HepG2 (cell line): ENCODE data around the gene SLC2A10. TPM values are rescaled to one million over a fixed set of nuclear protein-coding genes. Genes with fewer than 3 reads are reported as not detected.

Experiments used
- ATF7 ChIP-seq, 2 experiments: fragments of 450-650 bp in 1 of 2; sonication (generic) in 1 of 2; formaldehyde crosslinking in 1 of 2; IDR thresholded peaks; 2 replicates each; pipeline versions ENCODE4 v1.4.0 to v1.6.1; 2016 to 2020; ENCODE audit warnings: antibody characterized with exemption in 1 of 2, mild to moderate bottlenecking in 1 of 2, missing genetic modification reagents in 1 of 2
- ESRRA ChIP-seq: sonication (generic); formaldehyde crosslinking; IDR thresholded peaks from 2 replicates; pipeline ENCODE4 v1.5.1; 2020; ENCODE audit warnings: mild to moderate bottlenecking, low read depth, missing genetic modification reagents
- FOXP1 ChIP-seq, 2 experiments: fragments of 450-650 bp in 1 of 2; IDR thresholded peaks; 2 replicates each; pipeline ENCODE4 v1.6.1; 2017 to 2018; ENCODE audit warnings: antibody characterized with exemption in 1 of 2
- HNRNPH1 ChIP-seq: fragments of 200-400 bp; formaldehyde crosslinking; optimal IDR thresholded peaks from 2 replicates; pipeline ENCODE3; 2017; ENCODE audit warnings: mild to moderate bottlenecking, low read depth, low read length
- KLF13 ChIP-seq: sonication (generic); formaldehyde crosslinking; IDR thresholded peaks from 2 replicates; pipeline ENCODE4 v1.4.0; 2020; ENCODE audit warnings: mild to moderate bottlenecking, missing genetic modification reagents
- KMT2B ChIP-seq: IDR thresholded peaks from 2 replicates; pipeline ENCODE4 v1.6.1; 2016; ENCODE audit warnings: missing genetic modification reagents, missing compliant biosample characterization
- MED1 ChIP-seq: sonication (generic); formaldehyde crosslinking; IDR thresholded peaks from 2 replicates; pipeline ENCODE4 v1.4.0; 2020; ENCODE audit warnings: missing genetic modification reagents
- MED13 ChIP-seq: sonication (generic); formaldehyde crosslinking; IDR thresholded peaks from 2 replicates; pipeline ENCODE4 v1.5.0; 2020; ENCODE audit warnings: missing genetic modification reagents
- MEF2D ChIP-seq: sonication (generic); formaldehyde crosslinking; IDR thresholded peaks from 2 replicates; pipeline ENCODE4 v1.5.1; 2020; ENCODE audit warnings: mild to moderate bottlenecking, missing genetic modification reagents
- MXI1 ChIP-seq: IDR thresholded peaks from 3 replicates; pipeline ENCODE4 v1.6.1; 2012; ENCODE audit warnings: low read depth, low read length, inconsistent platforms, borderline replicate concordance
- MYC ChIP-seq: sonication (generic); formaldehyde crosslinking; IDR thresholded peaks from 2 replicates; pipeline ENCODE4 v1.9.0; 2021; ENCODE audit warnings: missing genetic modification reagents, borderline replicate concordance
- MYNN ChIP-seq: sonication (generic); formaldehyde crosslinking; IDR thresholded peaks from 2 replicates; pipeline ENCODE4 v1.4.0; 2020; ENCODE audit warnings: mild to moderate bottlenecking, low read depth, missing genetic modification reagents
- NAIF1 ChIP-seq: sonication (generic); formaldehyde crosslinking; IDR thresholded peaks from 2 replicates; pipeline ENCODE4 v1.5.0; 2020; ENCODE audit warnings: mild to moderate bottlenecking, missing genetic modification reagents, borderline replicate concordance
- ZFP1 ChIP-seq: IDR thresholded peaks from 2 replicates; pipeline ENCODE4 v1.6.1; 2016
- ZFP82 ChIP-seq: sonication (generic); formaldehyde crosslinking; IDR thresholded peaks from 2 replicates; pipeline ENCODE4 v1.5.1; 2020; ENCODE audit warnings: mild to moderate bottlenecking, missing genetic modification reagents, borderline replicate concordance
- ZFY ChIP-seq: sonication (generic); formaldehyde crosslinking; IDR thresholded peaks from 2 replicates; pipeline ENCODE4 v1.4.0; 2020; ENCODE audit warnings: missing genetic modification reagents
- ZKSCAN5 ChIP-seq: sonication (generic); formaldehyde crosslinking; IDR thresholded peaks from 2 replicates; pipeline ENCODE4 v1.5.1; 2020; ENCODE audit warnings: mild to moderate bottlenecking, missing genetic modification reagents
- ZNF10 ChIP-seq: sonication (generic); formaldehyde crosslinking; IDR thresholded peaks from 2 replicates; pipeline ENCODE4 v1.4.0; 2020; ENCODE audit warnings: mild to moderate bottlenecking, low read depth, missing genetic modification reagents, borderline replicate concordance
- ZNF326 ChIP-seq: sonication (generic); formaldehyde crosslinking; IDR thresholded peaks from 2 replicates; pipeline ENCODE4 v1.4.0; 2020; ENCODE audit warnings: missing genetic modification reagents, borderline replicate concordance
- ZNF329 ChIP-seq: sonication (generic); formaldehyde crosslinking; IDR thresholded peaks from 2 replicates; pipeline ENCODE4 v1.9.0; 2021; ENCODE audit warnings: low read depth, mild to moderate bottlenecking, missing genetic modification reagents
- ZNF496 ChIP-seq: sonication (generic); formaldehyde crosslinking; IDR thresholded peaks from 2 replicates; pipeline ENCODE4 v1.8.1; 2023; ENCODE audit warnings: mild to moderate bottlenecking, moderate library complexity, missing genetic modification reagents; ENCODE audit not compliant: insufficient replicate concordance
- polyA plus RNA-seq, 8 experiments: library from polyadenylated mRNA; depleted of rRNA in 3 of 8; stranded (reverse) in 7 of 8; unstranded in 1 of 8; fragments of >200 nt; fragmentation: Illumina TruSeq in 4 of 8; extraction: Trizol in 4 of 8; gene quantifications; 2 replicates each; pipeline versions ENCODE4 v1.2.1 to v1.2.3, GENCODE V29; 2011 to 2016; ENCODE audit warnings: low read depth in 4 of 8, missing spikeins in 1 of 8, mixed read lengths in 1 of 8; ENCODE audit not compliant: insufficient read depth in 1 of 8
- total RNA-seq, 5 experiments: library from RNA; depleted of rRNA; stranded (reverse); fragments of >200 nt; fragmentation: Illumina TruSeq; extraction: Trizol; gene quantifications; 2 replicates each; pipeline ENCODE4 v1.2.3, GENCODE V29; 2016; ENCODE audit warnings: low read depth in 1 of 5
- TF ChIP-seq, protein P1 (sequence below): sonication (generic); formaldehyde crosslinking; IDR thresholded peaks from 2 replicates; pipeline ENCODE4 v1.5.0; 2020; ENCODE audit warnings: missing genetic modification reagents
- TF ChIP-seq, protein P2 (sequence below): sonication (generic); formaldehyde crosslinking; IDR thresholded peaks from 2 replicates; pipeline ENCODE4 v1.4.0; 2020; ENCODE audit warnings: mild to moderate bottlenecking, missing genetic modification reagents
- TF ChIP-seq, protein P3 (sequence below): sonication (generic); formaldehyde crosslinking; IDR thresholded peaks from 2 replicates; pipeline ENCODE4 v1.4.0; 2020; ENCODE audit warnings: low read depth, mild to moderate bottlenecking, missing genetic modification reagents
- TF ChIP-seq, protein P4 (sequence below): sonication (generic); formaldehyde crosslinking; IDR thresholded peaks from 2 replicates; pipeline ENCODE4 v1.8.1; 2022; ENCODE audit warnings: low read depth, mild to moderate bottlenecking, missing genetic modification reagents

SLC2A10 gene
- total and polyA plus RNA-seq, 2 of the 13 experiments (the other 11 are each of a cell fraction or from before 2014, with no cell fraction given), result 16.0 to 18.4 TPM

DNA sequence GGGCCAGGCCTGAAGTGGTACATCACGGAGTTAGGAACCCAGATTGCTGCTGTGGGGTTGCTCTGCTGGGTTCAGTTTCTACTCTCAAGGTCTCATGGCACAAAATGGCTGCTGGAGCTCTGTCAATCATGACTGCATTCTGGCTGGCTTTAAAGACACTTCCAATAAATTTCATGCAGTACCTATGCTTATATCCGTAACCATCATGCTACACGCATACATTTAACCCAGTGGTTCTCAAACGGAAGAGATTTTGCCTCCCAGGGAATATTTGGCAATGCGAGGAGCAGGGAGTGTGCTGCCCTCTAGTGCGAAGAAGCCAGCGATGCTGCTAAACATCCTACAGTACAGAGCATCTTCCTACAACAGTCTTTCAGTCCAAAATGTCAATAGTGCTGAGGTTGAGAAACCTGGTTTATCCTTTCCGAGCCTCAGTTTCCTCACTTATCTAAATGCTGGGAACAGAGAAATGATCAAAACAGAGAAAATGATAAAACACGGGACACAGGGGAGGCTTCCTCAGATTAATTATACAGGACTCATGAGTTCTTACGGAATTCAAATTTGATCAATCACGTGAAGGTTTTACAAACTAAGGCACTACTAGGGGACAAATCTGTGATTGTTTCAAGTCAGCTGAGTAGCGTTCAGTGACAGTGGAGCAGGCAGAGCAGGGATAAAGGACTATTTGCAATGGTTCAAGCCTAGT lies 9.6 kb upstream of the SLC2A10 start (continued):
- TF ChIP-seq, protein P1, sequence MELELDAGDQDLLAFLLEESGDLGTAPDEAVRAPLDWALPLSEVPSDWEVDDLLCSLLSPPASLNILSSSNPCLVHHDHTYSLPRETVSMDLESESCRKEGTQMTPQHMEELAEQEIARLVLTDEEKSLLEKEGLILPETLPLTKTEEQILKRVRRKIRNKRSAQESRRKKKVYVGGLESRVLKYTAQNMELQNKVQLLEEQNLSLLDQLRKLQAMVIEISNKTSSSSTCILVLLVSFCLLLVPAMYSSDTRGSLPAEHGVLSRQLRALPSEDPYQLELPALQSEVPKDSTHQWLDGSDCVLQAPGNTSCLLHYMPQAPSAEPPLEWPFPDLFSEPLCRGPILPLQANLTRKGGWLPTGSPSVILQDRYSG (CRISPR knock-in tag), result no peak
- TF ChIP-seq MED1 (CRISPR knock-in tag) (no peak), FOXP1 (IDR thresholded peaks at IDR 0.05) (no peak), FOXP1 (CRISPR knock-in tag; IDR thresholded peaks at IDR 0.05) (no peak), ZKSCAN5 (no peak), MYNN (CRISPR knock-in tag) (0 out of 2 replicates have a peak, but pooled peaks have one; percentile 55), ZNF496 (CRISPR knock-in tag) (no peak), ZFP82 (CRISPR knock-in tag) (no peak), MEF2D (CRISPR knock-in tag) (no peak), ZNF326 (CRISPR knock-in tag) (0 out of 2 replicates have a peak, but pooled peaks have one; percentile 67), ZNF10 (CRISPR knock-in tag) (no peak), ZNF329 (no peak), KLF13 (no peak), MYC (CRISPR knock-in tag) (no peak), MED13 (CRISPR knock-in tag) (no peak; the same call in 1 of the 2 replicates), HNRNPH1 (no peak), KMT2B (CRISPR knock-in tag) (0 out of 2 replicates have a peak, but pooled peaks have one; percentile 27), MXI1 (no peak), NAIF1 (CRISPR knock-in tag) (no peak), ESRRA (CRISPR knock-in tag) (no peak), ZFY (no peak), ATF7 (IDR thresholded peaks at IDR 0.05) (no peak), ATF7 (CRISPR knock-in tag; IDR thresholded peaks at IDR 0.05) (no peak), ZFP1 (no peak)
- TF ChIP-seq, protein P2, sequence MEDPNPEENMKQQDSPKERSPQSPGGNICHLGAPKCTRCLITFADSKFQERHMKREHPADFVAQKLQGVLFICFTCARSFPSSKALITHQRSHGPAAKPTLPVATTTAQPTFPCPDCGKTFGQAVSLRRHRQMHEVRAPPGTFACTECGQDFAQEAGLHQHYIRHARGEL (CRISPR knock-in tag), result no peak
- TF ChIP-seq, protein P3, sequence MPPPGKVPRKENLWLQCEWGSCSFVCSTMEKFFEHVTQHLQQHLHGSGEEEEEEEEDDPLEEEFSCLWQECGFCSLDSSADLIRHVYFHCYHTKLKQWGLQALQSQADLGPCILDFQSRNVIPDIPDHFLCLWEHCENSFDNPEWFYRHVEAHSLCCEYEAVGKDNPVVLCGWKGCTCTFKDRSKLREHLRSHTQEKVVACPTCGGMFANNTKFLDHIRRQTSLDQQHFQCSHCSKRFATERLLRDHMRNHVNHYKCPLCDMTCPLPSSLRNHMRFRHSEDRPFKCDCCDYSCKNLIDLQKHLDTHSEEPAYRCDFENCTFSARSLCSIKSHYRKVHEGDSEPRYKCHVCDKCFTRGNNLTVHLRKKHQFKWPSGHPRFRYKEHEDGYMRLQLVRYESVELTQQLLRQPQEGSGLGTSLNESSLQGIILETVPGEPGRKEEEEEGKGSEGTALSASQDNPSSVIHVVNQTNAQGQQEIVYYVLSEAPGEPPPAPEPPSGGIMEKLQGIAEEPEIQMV (CRISPR knock-in tag), result 0 out of 2 replicates have a peak, but pooled peaks have one; percentile 49
- TF ChIP-seq, protein P4, sequence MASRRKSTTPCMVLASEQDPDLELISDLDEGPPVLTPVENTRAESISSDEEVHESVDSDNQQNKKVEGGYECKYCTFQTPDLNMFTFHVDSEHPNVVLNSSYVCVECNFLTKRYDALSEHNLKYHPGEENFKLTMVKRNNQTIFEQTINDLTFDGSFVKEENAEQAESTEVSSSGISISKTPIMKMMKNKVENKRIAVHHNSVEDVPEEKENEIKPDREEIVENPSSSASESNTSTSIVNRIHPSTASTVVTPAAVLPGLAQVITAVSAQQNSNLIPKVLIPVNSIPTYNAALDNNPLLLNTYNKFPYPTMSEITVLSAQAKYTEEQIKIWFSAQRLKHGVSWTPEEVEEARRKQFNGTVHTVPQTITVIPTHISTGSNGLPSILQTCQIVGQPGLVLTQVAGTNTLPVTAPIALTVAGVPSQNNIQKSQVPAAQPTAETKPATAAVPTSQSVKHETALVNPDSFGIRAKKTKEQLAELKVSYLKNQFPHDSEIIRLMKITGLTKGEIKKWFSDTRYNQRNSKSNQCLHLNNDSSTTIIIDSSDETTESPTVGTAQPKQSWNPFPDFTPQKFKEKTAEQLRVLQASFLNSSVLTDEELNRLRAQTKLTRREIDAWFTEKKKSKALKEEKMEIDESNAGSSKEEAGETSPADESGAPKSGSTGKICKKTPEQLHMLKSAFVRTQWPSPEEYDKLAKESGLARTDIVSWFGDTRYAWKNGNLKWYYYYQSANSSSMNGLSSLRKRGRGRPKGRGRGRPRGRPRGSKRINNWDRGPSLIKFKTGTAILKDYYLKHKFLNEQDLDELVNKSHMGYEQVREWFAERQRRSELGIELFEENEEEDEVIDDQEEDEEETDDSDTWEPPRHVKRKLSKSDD (CRISPR knock-in tag), result no peak
